H9 (cell line): ENCODE data around the gene SH3RF3. TPM values are rescaled to one million over a fixed set of nuclear protein-coding genes. Genes with fewer than 3 reads are reported as not detected.

ENCODE experiments used
- DNase-seq: peaks from one replicate; pipeline ENCODE4 v3.0.0-alpha.2; 2017
- H2AFZ ChIP-seq: one replicate; pipeline ENCODE4 v1.6.1; 2013; ENCODE audit warnings: mild to moderate bottlenecking, low read length, control low read depth, moderate library complexity
- H2AK5ac ChIP-seq: 2 replicates; pipeline ENCODE4 v1.6.1; 2013; ENCODE audit warnings: low read length, control low read depth, mixed read lengths; ENCODE audit not compliant: insufficient read length
- H2BK120ac ChIP-seq: one replicate; pipeline ENCODE4 v1.6.1; 2013; ENCODE audit warnings: low read depth, mild to moderate bottlenecking, low read length, control low read depth, inconsistent platforms; ENCODE audit not compliant: poor library complexity, severe bottlenecking
- H2BK12ac ChIP-seq: 2 replicates; pipeline ENCODE4 v1.6.1; 2013; ENCODE audit warnings: low read length, control low read depth, mixed read lengths, low read depth; ENCODE audit not compliant: insufficient read length
- H2BK15ac ChIP-seq: 2 replicates; pipeline ENCODE4 v1.6.1; 2013; ENCODE audit warnings: low read depth, low read length, control low read depth
- H2BK20ac ChIP-seq: one replicate; pipeline ENCODE4 v1.6.1; 2013; ENCODE audit warnings: low read depth, mild to moderate bottlenecking, low read length, control low read depth, inconsistent platforms; ENCODE audit not compliant: poor library complexity, severe bottlenecking
- H2BK5ac ChIP-seq: 2 replicates; pipeline ENCODE4 v1.6.1; 2013; ENCODE audit warnings: low read length, control low read depth, mixed read lengths; ENCODE audit not compliant: insufficient read length
- H3K14ac ChIP-seq: 2 replicates; pipeline ENCODE4 v1.6.1; 2013; ENCODE audit warnings: low read length, control low read depth; ENCODE audit not compliant: insufficient read depth
- H3K18ac ChIP-seq: 2 replicates; pipeline ENCODE4 v1.6.1; 2013; ENCODE audit warnings: low read depth, mild to moderate bottlenecking, mixed read lengths, low read length, control low read depth; ENCODE audit not compliant: insufficient read length
- H3K23ac ChIP-seq: 2 replicates; pipeline ENCODE4 v1.6.1; 2013; ENCODE audit warnings: low read length, control low read depth, mixed read lengths, low read depth; ENCODE audit not compliant: insufficient read length
- H3K23me2 ChIP-seq: 2 replicates; pipeline ENCODE4 v1.6.1; 2013; ENCODE audit warnings: low read depth, mild to moderate bottlenecking, mixed read lengths, low read length, control low read depth; ENCODE audit not compliant: insufficient read length, poor library complexity, severe bottlenecking
- H3K27ac ChIP-seq: 2 replicates; pipeline ENCODE4 v1.5.1; 2013; ENCODE audit warnings: low read length, control low read depth, mixed read lengths, low read depth; ENCODE audit not compliant: insufficient read length
- H3K27me3 ChIP-seq: 2 replicates; pipeline ENCODE4 v1.6.1; 2013; ENCODE audit warnings: low read length, control low read depth, inconsistent platforms; ENCODE audit not compliant: insufficient read depth
- H3K4ac ChIP-seq: 2 replicates; pipeline ENCODE4 v1.6.1; 2013; ENCODE audit warnings: low read depth, mild to moderate bottlenecking, control low read depth, inconsistent platforms, low read length, moderate library complexity
- H3K4me1 ChIP-seq: 2 replicates; pipeline ENCODE4 v1.6.1; 2013; ENCODE audit warnings: low read length, control low read depth, inconsistent platforms; ENCODE audit not compliant: insufficient read depth
- H3K4me2 ChIP-seq: 2 replicates; pipeline ENCODE4 v1.6.1; 2013; ENCODE audit warnings: low read length, control low read depth, mixed read lengths; ENCODE audit not compliant: insufficient read length, insufficient read depth
- H3K56ac ChIP-seq: 2 replicates; pipeline ENCODE4 v1.6.1; 2013; ENCODE audit warnings: low read depth, mild to moderate bottlenecking, mixed read lengths, low read length, control low read depth; ENCODE audit not compliant: insufficient read length
- H3K79me1 ChIP-seq: 2 replicates; pipeline ENCODE4 v1.6.1; 2013; ENCODE audit warnings: low read depth, mild to moderate bottlenecking, moderate library complexity, low read length, control low read depth, inconsistent platforms; ENCODE audit not compliant: insufficient read depth, poor library complexity, severe bottlenecking
- H3K79me2 ChIP-seq: 2 replicates; pipeline ENCODE4 v1.6.1; 2013; ENCODE audit warnings: low read length, control low read depth, inconsistent platforms; ENCODE audit not compliant: insufficient read depth
- H3K9ac ChIP-seq: 2 replicates; pipeline ENCODE4 v1.6.1; 2013; ENCODE audit warnings: low read length, control low read depth, mixed read lengths; ENCODE audit not compliant: insufficient read length; ENCODE audit errors: extremely low read depth
- H3K9me3 ChIP-seq: one replicate; pipeline ENCODE4 v1.6.1; 2013; ENCODE audit warnings: low read depth, low read length, inconsistent platforms; ENCODE audit not compliant: control insufficient read depth
- H3T11ph ChIP-seq: one replicate; pipeline ENCODE4 v1.6.1; 2013; ENCODE audit warnings: mild to moderate bottlenecking, low read length, control low read depth, inconsistent platforms
- H4K20me1 ChIP-seq: one replicate; pipeline ENCODE4 v1.6.1; 2013; ENCODE audit not compliant: control insufficient read depth, insufficient read length, insufficient read depth
- H4K5ac ChIP-seq: 2 replicates; pipeline ENCODE4 v1.6.1; 2013; ENCODE audit warnings: low read depth, mild to moderate bottlenecking, mixed read lengths, low read length, control low read depth; ENCODE audit not compliant: insufficient read length
- H4K8ac ChIP-seq: replicated peaks from 2 replicates; pipeline ENCODE4 v1.6.1; 2013; ENCODE audit warnings: low read length, control low read depth, mixed read lengths, low read depth; ENCODE audit not compliant: insufficient read length
- H4K91ac ChIP-seq: 2 replicates; pipeline ENCODE4 v1.6.1; 2013; ENCODE audit warnings: low read depth, mild to moderate bottlenecking, moderate library complexity, mixed read lengths, low read length, control low read depth; ENCODE audit not compliant: insufficient read length
- H3K27ac Mint-ChIP-seq, 3 experiments: 2 replicates in 2 of 3; 3 replicates in 1 of 3; pipeline ENCODE4 v1.8.0; 2020 to 2021; ENCODE audit warnings: mixed read lengths in 3 of 3, mild to moderate bottlenecking in 1 of 3, moderate library complexity in 1 of 3
- H3K27me3 Mint-ChIP-seq: 2 replicates; pipeline ENCODE4 v1.8.0; 2021; ENCODE audit warnings: low read depth, mild to moderate bottlenecking, moderate library complexity, mixed read lengths
- H3K36me3 Mint-ChIP-seq, 3 experiments: 2 replicates in 2 of 3; 3 replicates in 1 of 3; pipeline ENCODE4 v1.8.0; 2020 to 2021; ENCODE audit warnings: low read depth in 3 of 3, mixed read lengths in 3 of 3; ENCODE audit not compliant: insufficient read depth in 1 of 3
- H3K4me1 Mint-ChIP-seq, 2 experiments: 2 replicates each; pipeline ENCODE4 v1.8.0; 2020; ENCODE audit warnings: mixed read lengths in 2 of 2
- H3K4me3 Mint-ChIP-seq, 2 experiments: 2 replicates in 1 of 2; 3 replicates in 1 of 2; pipeline ENCODE4 v1.8.0; 2020 to 2021; ENCODE audit warnings: mild to moderate bottlenecking in 2 of 2, mixed read lengths in 2 of 2, moderate library complexity in 1 of 2
- H3K9me3 Mint-ChIP-seq, 2 experiments: 2 replicates in 1 of 2; 3 replicates in 1 of 2; pipeline ENCODE4 v1.8.0; 2020; ENCODE audit warnings: mild to moderate bottlenecking in 2 of 2, mixed read lengths in 2 of 2, moderate library complexity in 1 of 2
- CTCF ChIP-seq: fragments of 200-600 bp; sonication (generic); conservative IDR thresholded peaks from 3 replicates; pipeline ENCODE4 v1.8.0; 2021; ENCODE audit warnings: antibody characterized with exemption, mild to moderate bottlenecking
- WGBS: extraction: QIAGEN DNeasy Blood & Tissue Kit; methylation state at CpG from one replicate; pipeline ENCODE4 v1.1.7; 2013; ENCODE audit warnings: missing lambda C conversion rate, low lambda C conversion rate, mixed read lengths; ENCODE audit not compliant: insufficient read length; ENCODE audit errors: extremely low coverage; 5-methylcytosine and 5-hydroxymethylcytosine counted together
- total RNA-seq: library from RNA; stranded (reverse); gene quantifications from 2 replicates; pipeline ENCODE4 v1.2.1, GENCODE V29; 2021

Gene SH3RF3
- total RNA-seq, 1 experiment from 2014 or later: 0.46 TPM

GRCh38 chr2:109525836-109526235 is 396.8 kb downstream of the SH3RF3 start:
- no peak overlapping the region for H2BK20ac ChIP-seq
- H3K36me3 Mint-ChIP-seq: no peaks in the 10 kb centered on the region
- no peak overlapping the region for H3K14ac ChIP-seq
- no peaks in the 10 kb centered on the region for H3K9me3 ChIP-seq
- no peaks in the 10 kb centered on the region for H3K4me1 ChIP-seq
- TF ChIP-seq CTCF: no peak
- H3K4me3 Mint-ChIP-seq: no peak overlapping the region
- no peak overlapping the region for H2AK5ac ChIP-seq
- H3K4me1 Mint-ChIP-seq: no peaks in the 10 kb centered on the region
- H3K23me2 ChIP-seq: no peaks in the 10 kb centered on the region
- H2AFZ ChIP-seq: no peak overlapping the region
- H3K18ac ChIP-seq: no peak overlapping the region
- H4K8ac ChIP-seq: no peak overlapping the region
- H3K4ac ChIP-seq: no peak overlapping the region
- H3K4me2 ChIP-seq: no peak overlapping the region
- no peak overlapping the region for H4K91ac ChIP-seq
- H3K9me3 Mint-ChIP-seq: no peaks in the 10 kb centered on the region
- H2BK5ac ChIP-seq: no peak overlapping the region
- no peaks in the 10 kb centered on the region for H4K20me1 ChIP-seq
- H3K23ac ChIP-seq: no peak overlapping the region
- H3K27ac ChIP-seq: no peak overlapping the region
- no peak overlapping the region for H3K56ac ChIP-seq
- no peak for DNase-seq
- no peak overlapping the region for H3K9ac ChIP-seq
- H3T11ph ChIP-seq: no peak overlapping the region
- no peak overlapping the region for H2BK12ac ChIP-seq
- no peaks in the 10 kb centered on the region for H3K79me1 ChIP-seq
- H3K27me3 ChIP-seq: no peaks in the 10 kb centered on the region
- no peak overlapping the region for H2BK15ac ChIP-seq
- H3K27me3 Mint-ChIP-seq: no peaks in the 10 kb centered on the region
- WGBS: no CpG with 5 or more reads among the region's 4 CpGs
- no peak overlapping the region for H4K5ac ChIP-seq
- H3K79me2 ChIP-seq: no peaks in the 10 kb centered on the region
- no peak overlapping the region for H3K27ac Mint-ChIP-seq
- no peak overlapping the region for H2BK120ac ChIP-seq
